NCI-H1092 treated with DMSO at 0.1 percent for 48 hours (cell line): ENCODE measurements around the gene SMYD2.

Source experiments
- DNase-seq: peaks from one replicate; lab custom pipeline; 2025; lab: John Stamatoyannopoulos, UW

Gene SMYD2, protein sequence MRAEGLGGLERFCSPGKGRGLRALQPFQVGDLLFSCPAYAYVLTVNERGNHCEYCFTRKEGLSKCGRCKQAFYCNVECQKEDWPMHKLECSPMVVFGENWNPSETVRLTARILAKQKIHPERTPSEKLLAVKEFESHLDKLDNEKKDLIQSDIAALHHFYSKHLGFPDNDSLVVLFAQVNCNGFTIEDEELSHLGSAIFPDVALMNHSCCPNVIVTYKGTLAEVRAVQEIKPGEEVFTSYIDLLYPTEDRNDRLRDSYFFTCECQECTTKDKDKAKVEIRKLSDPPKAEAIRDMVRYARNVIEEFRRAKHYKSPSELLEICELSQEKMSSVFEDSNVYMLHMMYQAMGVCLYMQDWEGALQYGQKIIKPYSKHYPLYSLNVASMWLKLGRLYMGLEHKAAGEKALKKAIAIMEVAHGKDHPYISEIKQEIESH

DNA sequence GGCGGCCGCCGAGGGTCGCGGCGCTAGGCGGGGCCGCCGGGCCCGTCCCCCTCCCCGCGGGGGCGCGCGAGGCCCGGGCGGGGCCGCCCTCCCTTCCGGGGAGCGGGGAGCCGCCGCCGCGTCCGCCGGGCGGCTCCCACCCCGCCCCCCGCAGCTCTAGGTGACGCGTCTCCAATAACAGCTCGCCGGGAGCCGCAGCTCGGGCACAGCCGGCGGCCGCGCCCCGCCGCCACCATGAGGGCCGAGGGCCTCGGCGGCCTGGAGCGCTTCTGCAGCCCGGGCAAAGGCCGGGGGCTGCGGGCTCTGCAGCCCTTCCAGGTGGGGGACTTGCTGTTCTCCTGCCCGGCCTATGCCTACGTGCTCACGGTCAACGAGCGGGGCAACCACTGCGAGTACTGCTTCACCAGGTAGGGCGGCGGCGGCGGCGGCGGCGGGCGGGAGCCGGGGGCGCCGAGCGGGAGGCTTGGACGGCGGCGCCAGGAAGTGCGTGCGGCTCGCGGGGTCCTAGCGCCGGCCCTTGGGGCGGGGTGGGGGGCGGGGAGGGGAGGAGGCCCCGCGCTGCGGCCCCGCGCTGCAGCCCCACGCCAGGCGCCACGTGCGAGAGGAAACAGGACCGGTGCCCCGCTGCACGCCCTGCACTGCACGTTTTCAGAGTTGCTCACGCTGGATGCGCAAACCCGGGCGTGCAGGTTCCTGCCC lies at the start of gene SMYD2:
SMYD2 (plus strand) TSS at position 139 of the 699 bp plus-strand sequence; CDS start at position 235, 96 bp downstream.
- DNase-seq, result peak; percentile 82

DNA sequence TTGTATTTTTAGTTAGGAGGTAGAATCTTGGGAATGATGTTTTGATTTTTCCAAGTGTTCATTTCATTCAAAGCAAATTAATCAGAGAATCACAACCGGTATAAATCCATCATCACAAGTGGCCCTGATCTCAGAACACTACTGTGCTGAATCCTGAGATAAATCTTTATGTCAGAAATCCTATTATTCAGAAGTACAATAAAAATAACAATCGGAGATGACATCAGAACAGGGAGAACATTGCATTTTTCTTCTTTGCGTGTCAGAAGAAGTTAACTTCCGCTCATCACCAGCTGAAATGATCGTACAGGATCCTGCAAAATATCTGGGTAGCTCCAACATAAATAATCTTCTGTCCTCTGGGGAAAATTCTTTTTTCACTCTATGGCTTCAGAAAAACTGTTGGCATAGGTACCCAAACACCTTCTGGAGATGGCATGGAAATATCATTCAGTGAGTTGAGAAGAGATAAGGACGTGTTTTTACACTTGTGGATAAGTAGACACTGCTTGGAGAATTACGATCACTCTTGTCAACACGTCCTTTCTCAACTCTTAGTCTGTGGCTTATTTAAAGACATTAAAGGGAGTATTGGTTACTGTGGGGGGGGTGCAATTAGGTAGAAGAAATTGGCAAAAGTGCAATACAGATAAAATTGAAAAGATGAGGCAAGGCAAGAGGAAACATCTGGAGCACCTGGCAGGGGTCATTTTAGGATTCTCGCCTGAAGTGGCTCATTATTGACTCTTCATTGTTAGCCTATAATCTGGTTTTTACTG lies 46.9 kb upstream of the SMYD2 start:
- peak; percentile 99 for DNase-seq

DNA sequence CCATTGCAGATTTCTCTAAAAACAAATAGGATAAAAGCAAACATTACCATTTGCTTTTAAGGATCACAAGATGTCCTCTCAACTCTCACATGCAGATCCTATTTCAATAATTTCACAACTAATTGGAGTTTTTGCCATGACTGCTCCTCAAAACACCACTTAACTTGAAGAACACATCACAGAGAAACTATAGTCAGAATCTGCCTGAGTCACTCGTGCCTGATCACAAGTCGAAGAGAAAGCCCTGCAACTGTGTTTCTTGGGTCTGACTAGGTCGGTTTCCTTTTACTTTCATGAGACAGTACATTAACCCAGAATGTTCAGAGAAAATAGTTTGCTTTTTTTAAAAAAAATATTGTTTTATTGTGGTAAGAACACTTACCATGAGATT lies 46.3 kb upstream of the SMYD2 start:
- no peak for DNase-seq

DNA sequence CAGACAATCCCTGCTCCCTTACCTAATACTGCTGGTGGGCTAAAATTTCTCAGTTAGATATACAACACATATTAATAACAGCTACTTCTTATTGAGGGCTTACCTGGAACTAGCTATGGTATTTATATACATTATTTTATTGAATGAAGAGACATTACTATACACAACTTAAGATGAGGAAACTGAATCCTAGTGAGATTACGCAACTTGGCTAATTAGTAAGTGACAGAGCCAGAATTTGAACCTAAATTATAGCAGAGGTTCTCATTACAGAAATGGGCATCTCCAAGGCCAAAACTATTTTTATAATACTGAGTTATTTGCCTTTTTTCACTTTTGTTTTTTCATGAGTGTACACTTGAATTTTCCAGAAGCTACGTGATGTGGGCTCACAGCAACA lies 44.5 kb upstream of the SMYD2 start:
- DNase-seq, result no peak

DNA sequence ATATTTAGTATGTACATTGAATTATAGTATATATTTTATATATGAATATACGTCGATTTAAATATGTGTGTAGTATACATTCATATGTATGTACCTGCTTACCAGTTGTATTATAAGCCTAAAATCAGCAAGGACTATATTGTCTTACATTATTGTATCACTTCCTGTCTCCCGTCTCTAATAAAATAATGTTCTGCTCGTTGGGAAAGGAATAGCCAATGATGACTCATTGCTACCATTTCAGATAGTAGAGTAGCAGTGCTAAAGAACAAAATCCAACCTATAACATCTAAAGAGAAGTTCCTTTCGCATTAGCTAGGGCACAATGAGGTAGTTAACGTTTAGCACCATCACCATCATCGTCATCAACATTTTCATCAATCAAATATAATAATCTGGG lies 39.9 kb upstream of the SMYD2 start:
- no peak for DNase-seq

DNA sequence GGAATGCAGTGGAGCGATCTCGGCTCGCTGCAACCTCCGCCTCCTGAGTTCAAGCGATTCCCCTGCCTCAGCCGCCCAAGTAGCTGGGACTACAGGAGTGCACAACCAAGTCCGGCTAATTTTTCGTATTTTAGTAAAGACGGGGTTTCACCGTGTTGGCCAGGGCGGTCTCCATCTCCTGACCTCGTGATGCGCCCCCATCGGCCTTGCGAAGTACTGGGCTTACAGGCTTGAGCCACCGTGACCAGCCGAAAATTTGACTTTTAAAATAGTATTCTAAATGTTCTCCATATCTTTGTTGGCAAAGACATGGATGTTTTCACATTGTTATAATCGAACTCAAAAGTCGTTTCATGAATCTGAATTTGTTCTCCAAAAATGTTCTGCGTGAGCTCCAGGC lies 36.7 kb upstream of the SMYD2 start:
- DNase-seq, result no peak

DNA sequence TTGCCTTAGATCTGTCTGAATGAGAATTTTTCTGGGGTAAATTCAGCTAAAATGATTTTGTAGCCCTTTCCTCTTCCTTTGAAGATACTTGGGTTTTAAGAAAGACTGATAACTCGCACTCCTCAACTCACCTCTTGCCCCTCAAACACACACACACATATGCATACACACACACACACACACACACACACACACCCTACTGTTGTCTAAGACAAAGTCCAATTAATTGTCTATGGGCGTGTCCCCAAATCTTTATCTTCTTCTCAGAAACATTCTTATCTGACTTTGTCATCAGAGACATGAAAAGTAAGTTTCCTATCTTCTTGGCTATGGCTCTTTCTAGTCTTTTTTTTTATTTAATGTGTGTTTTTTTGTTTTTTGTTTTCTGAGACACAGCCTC lies 36.1 kb upstream of the SMYD2 start:
- no peak for DNase-seq

DNA sequence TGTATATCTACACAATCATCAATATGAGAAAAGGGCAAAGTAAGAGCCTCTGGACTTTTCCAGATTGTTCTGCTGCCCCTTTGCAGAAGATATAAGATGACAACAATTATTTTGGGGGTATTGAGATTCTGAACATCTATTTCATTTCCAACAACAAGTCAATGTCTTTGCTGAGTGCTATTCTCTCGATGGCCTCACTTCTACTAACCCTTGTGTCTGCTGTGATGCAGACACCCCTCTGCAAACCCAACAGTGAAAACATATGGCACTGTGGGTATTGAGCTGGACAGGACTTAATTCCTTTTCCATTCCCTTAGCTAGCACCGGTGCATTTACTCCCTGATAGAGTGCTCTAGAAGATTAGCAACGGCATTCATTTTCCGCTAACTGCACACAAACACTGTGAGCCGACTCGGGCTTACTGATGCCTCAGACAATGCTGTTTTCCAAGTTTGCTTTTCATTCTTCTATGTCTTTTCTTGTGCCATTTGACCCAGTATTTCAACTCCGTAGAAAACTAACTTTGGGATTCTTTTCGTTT lies 33.4 kb upstream of the SMYD2 start:
- no peak for DNase-seq

DNA sequence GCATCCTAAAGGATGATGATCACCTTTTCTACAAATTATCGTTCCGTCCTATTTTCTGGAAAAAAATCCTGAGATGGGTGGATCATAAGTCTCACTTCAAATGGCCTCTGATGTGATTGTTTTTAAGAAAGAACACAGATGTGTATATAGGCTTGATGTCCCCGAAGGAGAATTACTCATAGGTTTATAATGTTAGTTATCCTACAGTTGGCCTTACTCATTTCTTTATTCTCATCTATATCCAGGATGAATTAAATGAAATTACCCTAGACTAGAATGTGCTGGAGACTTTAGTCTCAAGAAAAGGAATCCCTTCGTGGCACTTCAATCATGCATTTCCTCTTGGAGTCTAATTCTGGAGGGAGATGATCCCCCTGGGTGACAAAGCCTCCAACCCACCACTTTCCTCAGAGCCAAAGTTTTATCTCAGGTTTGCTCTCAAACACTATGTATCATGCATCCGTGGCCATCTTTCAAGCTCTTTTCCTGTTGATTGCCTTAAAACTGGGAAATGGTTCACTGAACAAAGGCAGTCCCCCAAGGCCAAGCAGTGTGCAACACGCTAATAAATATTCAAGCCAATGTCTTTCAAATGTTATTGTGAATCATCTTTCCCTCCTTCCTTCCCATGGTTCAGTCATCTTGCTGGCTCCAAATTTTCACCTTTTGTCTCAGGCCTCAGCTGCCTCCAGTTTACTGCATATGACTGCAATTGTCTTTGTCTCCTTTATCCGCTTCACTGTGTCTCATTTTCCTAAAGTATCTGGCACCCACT lies 32.5 kb upstream of the SMYD2 start:
- DNase-seq, result no peak

DNA sequence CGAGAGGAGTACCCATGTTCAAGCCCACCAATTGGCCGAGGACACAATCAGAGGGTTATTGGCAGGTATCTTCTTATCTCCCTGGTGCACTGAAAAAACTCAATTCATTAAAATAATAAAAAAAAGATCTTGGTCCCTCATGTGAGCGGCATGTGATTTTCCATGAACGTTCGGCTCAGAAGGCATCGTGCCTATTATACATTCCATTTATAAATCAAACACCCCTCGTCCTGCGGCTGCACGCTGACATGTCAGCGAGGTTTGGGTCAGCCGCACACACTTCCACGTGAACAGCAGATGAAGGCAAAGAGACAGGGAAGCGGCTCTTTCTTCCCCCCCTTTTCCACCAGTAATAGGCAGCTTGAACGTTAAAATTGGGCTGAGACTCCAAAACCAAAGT lies 31.3 kb upstream of the SMYD2 start:
- DNase-seq, result no peak

DNA sequence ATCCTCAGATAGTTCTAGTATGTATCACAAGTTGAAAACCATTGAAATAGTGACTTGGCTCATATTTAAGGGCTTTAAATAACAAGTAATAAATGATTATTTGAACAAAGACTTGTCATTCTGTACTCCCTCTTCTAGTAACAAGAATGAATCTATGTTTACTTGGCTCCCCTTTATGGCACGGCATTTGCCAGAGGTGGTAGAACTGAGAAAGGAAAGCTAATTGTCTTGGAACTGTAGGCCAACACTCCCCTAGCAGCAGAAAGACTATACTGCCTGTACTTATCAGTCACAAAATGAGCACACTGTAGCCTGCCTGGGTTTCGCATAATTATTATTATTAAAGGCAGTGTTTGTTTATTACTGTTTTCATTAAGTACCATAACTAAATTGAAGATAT lies 29.6 kb upstream of the SMYD2 start:
- DNase-seq, result peak; percentile 58

DNA sequence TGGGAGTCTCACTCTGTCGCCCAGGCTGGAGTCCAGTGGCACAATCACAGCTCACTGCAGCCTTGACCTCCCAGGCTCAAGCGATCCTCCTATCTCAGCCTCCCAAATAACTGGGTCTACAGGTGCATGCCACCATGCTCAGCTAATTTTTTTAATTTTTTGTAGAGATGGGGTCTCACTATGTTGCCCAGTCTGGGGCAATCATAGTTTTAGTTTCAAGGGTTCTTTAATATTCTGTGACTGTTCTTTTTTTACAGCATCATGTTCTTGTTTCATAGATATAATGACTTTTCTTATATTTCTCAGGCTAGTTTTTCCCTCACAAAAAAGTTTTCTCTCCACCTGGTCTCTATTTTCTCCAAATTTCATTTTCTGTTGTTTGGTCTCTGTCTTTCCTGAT lies 25.4 kb upstream of the SMYD2 start:
- DNase-seq, result no peak

DNA sequence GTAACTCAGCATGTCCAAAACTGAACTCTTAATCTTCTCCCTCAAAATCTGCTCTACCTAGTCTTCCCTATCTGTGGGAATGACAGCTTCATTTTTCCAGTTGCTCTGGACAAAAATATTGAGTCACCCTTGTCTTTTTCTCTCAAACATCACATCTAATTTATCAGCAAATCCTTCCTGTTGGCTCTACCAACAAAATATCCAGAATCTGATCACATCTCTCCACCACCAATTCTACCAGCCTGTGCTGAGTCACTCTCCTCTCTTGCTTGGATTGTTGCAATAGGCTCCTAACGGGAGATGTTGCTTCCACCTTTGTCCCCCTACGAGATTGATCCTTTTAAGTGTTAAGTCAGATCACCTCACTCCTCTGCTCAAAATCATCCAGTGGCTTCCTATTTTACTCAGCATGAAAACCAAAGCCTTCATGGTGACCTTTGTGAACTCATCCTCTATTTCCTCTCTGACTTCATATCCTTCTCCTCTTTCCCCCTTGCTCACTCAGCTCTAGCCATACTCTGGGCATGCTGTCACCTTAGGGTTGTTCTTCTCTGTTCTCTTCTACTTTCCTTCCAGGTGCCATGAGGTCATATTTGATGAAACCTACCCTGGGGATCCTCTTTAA lies 21.5 kb upstream of the SMYD2 start:
- DNase-seq, result no peak

DNA sequence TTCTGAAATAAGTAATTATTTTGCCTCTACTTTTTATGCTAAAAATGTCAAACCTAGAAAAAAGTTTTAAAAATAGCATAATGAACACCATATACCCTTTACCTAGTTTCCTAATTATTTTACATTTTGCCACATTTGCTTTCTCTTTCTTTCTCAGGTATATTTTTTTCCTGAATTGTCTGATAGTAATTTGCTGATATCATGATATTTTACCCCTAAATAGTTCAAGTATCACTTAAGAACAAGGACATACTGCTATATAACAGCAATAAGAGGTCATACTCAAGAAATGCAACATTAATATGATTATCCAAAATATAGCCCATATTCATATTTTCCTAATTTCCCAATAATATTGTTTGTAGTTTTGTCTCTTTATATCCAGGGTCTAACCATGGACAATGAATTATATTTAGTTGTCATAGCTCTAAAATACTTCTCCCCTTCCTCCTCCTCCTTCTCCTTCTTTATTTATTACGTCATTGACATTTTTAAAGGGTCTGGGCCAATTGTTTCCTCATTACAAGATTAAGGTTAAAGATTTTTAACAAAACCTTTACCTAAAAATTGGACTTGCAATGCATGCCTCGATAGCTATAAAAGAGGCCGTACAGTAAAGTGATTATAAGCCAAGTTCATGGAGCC lies 20.3 kb upstream of the SMYD2 start:
- no peak for DNase-seq

DNA sequence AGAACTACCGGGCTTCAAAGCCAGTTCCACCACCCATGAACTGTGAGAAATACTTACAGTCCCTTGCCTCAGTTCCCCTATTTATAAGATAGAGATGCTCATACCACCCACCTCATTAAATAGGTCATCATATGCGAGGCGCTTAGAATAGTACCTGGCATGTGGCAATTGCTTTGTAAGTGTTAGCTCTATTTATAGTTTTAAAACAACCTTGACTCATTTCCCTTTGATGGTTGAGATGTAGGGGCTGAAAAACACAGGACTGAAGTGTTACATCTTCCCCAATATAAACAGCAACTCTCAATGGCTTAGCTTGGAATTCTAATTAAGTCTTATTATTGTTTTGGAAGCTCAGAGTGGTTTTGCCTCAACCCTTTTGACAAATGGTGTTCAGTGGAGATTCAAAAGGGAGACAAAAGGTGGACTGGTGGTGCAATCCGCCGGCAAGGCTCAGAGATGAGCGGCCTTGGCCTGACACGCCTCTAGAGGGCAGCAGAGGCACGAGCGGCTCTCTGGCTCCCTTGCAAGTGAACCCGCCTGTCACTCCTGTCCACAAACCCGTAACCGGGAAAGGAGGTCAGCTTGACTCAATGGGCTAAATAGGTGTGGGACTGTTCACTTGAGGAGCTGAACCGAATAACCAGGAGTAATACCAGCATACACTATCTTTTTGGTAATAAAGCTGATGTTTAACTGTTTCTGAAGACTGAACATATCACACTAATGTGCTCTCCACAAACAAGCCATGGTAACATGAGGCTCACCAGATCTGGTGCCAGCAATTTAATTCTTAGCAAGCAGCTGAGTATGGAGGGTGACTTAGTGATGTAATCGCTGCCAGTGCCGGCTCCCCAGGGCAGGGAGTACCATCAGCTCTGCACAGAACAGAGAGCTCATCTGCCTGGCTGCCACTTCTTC lies 19.5 kb upstream of the SMYD2 start:
- peak; percentile 98 for DNase-seq

DNA sequence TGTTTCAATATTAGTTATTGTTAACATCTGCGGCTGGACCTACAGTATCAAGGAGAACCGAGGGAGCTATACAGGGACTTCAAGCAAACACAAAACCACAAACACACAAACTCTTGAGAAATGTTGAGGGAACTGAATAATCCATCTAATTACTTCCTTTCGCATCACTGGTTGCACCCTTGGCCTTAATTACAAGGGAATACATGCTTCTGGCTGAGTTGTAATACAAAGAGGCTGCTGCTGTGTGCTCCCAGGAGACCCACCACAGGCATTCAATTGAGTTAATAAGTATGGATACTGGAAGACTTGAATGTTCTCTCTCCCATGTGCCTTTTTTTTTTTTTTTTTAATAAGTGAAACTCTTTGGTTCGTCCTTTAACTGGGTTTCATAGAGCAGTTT lies 16.8 kb upstream of the SMYD2 start:
- no peak for DNase-seq

DNA sequence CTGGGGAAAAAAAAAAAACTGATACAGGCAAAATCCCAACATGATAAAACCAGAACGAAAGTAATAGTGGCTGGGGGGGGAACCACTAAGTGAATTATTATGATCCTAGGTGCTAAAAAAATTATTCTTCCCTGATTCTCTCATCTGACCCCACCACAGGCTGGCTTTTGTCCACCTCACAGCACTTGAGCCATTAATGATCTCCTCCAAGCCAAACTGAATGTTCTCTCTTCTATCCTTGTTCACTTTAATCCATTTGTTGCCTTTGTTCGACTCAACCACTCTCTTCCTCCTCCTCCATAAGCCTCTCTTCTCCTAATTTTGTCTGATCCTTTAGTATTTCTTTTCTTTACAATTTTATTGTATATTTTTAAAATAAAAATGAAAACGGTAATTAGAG lies 16.0 kb upstream of the SMYD2 start:
- peak; percentile 49 for DNase-seq

DNA sequence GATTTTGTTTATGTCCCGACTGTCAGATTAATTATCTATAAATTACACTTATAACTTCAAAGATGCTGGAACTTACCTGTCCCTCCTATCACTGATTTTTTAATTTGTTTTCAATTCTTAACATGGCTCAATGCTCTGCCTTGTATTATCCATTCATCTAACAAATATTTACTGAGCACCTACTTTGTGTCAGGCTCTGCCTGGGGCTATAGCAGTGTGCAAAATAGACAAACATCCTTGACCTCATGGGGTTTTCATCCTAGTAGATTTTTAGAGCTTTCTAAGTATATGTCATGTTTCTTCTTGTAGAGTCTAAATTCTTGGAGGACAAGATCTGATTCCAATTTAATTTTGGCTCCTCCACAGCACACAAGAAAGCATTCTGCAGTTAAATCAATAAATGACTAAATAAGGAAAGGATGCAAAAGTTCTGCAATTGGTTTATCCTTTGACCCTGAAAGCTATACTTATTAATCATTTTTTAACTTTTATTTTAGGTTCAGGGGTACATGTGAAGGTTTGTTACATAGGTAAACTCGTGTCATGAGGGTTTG lies 10.8 kb upstream of the SMYD2 start:
- no peak for DNase-seq

DNA sequence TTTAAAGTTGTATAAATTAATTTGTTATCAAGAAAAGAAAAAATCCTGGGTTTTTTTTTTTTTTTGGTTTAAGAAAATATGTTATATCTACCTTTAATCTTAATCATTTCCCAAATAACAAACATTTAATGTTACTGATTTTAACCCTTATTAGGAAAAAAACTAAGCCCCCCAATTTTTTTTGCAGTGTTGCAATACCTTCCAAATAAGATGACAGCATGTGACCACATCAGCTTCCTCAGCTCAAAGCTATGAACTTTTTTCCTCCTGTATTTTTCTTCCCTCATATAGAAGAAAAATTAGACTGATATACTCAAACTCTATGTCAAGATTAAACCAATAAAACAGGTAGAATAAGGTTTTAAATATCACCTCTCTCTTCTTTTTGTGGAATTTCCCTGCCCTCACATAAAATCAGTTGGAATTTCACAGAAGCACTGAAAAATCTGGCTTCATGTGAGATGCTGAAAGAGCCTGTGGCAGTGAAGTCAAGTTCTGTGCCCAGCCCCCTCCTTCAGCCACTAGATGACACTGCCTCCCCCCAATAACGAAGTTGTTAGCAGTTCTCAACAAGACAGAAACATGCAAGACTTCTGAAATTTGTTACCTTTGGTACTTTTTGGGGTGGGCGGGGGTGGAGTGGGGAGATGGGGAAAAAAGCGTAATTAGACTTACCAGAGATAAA lies 9.6 kb upstream of the SMYD2 start:
- no peak for DNase-seq
